ENCODE measurements around the gene PERCC1.

DNA sequence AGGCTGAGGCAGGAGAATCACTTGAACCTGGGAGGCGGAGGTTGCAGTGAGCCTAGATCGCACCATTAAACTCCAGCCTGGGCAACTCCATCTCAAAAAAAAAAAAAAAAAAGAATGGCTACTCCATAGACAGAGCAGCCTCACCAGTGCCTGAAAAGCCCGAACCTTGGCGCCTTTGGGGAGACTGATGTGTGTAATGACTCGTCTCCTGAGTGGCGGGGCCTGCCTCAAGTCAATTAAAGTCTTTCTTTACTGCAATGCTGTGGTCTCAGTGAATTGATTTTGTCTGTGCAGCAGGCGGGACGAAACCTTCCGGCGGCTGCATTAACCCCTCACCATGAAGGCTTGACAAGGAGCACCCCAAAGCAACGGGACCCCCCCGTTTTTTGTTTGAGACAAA is 6.8 kb upstream of the PERCC1 start:
- no peak for TF ChIP-seq BDP1 (IDR thresholded peaks at IDR 0.05; ENCODE audit: insufficient read depth, insufficient read length)
- no peak for TF ChIP-seq RBM22 (IDR thresholded peaks at IDR 0.05; ENCODE audit: low read depth, low read length, poor library complexity, severe bottlenecking)
- no peak for TF ChIP-seq ZNF212 (CRISPR knock-in tag; IDR thresholded peaks at IDR 0.05)
- TF ChIP-seq TCF7L2 (IDR thresholded peaks at IDR 0.05; ENCODE audit: low read depth, low read length) = no peak
- TF ChIP-seq, protein P1, sequence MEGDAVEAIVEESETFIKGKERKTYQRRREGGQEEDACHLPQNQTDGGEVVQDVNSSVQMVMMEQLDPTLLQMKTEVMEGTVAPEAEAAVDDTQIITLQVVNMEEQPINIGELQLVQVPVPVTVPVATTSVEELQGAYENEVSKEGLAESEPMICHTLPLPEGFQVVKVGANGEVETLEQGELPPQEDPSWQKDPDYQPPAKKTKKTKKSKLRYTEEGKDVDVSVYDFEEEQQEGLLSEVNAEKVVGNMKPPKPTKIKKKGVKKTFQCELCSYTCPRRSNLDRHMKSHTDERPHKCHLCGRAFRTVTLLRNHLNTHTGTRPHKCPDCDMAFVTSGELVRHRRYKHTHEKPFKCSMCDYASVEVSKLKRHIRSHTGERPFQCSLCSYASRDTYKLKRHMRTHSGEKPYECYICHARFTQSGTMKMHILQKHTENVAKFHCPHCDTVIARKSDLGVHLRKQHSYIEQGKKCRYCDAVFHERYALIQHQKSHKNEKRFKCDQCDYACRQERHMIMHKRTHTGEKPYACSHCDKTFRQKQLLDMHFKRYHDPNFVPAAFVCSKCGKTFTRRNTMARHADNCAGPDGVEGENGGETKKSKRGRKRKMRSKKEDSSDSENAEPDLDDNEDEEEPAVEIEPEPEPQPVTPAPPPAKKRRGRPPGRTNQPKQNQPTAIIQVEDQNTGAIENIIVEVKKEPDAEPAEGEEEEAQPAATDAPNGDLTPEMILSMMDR (IDR thresholded peaks at IDR 0.05 in 2 of 3, conservative IDR thresholded peaks at IDR 0.05 in 1 of 3; ENCODE audit: insufficient read depth in 2 of 3, low read depth in 1 of 3, low read length in 3 of 3) = no peak
- TF ChIP-seq CEBPB (tag; IDR thresholded peaks at IDR 0.05) = no peak

All from K562 (cell line).